Breast epithelium (tissue), 3 donors: ENCODE data around the gene LENG9.

Experiments used
- CTCF ChIP-seq, 3 donors: fragments of 450-650 bp; IDR thresholded peaks; one replicate each; pipeline ENCODE4 v1.5.1; 2016 to 2017; ENCODE audit warnings: antibody characterized with exemption in 3 of 3, mild to moderate bottlenecking in 3 of 3, moderate library complexity in 3 of 3
- POLR2A ChIP-seq: fragments of 450-650 bp; IDR thresholded peaks from one replicate; pipeline ENCODE4 v1.6.1; 2016; ENCODE audit warnings: antibody characterized with exemption, mild to moderate bottlenecking, moderate library complexity
- POLR2AphosphoS5 ChIP-seq, 3 donors: sonication (generic); formaldehyde crosslinking; IDR thresholded peaks; one replicate each; pipeline ENCODE4 v1.6.1; 2017; ENCODE audit warnings: antibody characterized with exemption in 3 of 3

DNA sequence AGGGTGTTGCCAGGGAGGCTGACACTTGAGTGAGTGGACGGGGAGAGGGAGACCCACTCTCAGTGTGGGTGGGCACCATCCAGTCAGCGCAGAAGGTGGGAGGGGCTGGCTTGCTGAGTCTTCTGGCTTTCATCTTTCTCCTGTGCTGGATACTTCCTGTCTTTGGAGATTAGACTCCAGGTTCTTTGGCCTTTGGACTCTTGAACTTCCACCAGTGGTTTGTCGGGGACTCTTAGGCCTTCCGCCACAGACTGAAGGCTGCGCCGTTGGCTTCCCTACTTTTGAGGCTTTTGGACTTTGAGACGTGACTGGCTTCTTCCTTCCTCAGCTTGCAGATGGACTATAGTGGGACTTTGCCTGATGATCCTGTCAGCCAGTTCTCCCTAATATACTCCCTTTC, 18.8 kb downstream of the LENG9 start:
- TF ChIP-seq POLR2A (no peak), CTCF (IDR thresholded peaks at IDR 0.05) (no peak), POLR2AphosphoS5 (IDR thresholded peaks at IDR 0.05) (no peak)
